Activated naive CD8-positive, alpha-beta T cell treated with anti-CD3 and anti-CD28 coated beads, Interleukin-2, amount 50 U/mL, for 16 hours (primary cell): ENCODE data around the gene KIF12.

ENCODE experiments used
- DNase-seq: peaks from one replicate; pipeline ENCODE4 v3.0.0-alpha.2; 2020; ENCODE audit warnings: low read depth, low spot score

KIF12 gene

DNA sequence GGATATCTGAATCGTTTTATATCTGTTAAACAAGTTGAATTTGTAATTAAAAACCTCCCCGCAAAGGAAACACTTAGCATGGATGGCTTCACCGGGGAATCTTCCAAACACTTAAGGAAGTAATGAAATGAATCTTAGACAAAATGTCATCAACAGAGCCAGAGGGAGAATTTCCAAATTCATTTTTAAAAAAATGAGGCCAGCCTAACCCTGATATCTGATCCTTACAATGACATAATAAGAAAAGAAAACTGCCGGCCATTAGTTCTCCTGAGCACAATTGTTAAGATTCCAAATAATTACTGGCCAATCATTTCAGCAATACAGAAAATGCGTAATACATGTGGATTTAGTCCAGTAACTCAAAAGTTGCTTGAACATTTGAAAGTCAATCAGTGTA is 6.1 kb upstream of the KIF12 start:
- no peak for DNase-seq

DNA sequence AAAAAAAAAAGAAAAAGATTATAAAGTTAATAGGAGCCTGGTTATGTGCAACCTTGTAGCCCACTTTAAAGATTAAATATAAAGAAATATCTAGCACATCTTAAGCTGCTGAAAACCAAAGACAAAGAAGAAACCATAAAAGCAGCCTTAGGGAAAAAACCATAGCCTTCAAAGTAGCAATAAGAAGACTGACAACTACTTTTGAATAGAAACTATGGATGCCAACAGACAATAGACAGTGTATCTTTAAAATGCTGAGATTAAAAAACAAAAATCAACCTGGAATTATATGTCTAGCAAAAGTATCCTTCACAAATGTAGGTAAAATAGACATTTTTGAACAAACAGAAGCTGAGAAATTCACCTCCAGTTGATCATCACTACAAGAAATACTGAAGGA is 3.4 kb upstream of the KIF12 start:
- DNase-seq: no peak

DNA sequence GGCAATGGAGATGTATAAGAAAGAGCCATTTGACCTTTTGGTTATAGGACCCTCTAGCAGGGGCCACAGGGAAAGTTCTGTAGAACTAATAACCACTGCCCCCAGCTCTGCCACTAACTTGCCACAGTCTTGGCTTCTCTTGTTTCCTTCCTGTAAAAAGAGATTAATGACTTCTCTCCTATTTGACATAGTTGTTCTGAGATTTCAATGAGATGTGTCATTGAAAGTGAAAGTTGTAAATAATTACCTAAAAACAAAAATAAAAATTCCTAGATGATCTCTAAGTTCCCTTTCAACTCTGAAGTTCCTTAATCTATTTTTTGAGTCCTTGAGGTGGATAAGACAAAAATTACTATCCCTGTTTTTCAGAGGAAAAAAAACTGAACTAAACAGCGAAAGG is 1.4 kb upstream of the KIF12 start:
- DNase-seq: no peak

DNA sequence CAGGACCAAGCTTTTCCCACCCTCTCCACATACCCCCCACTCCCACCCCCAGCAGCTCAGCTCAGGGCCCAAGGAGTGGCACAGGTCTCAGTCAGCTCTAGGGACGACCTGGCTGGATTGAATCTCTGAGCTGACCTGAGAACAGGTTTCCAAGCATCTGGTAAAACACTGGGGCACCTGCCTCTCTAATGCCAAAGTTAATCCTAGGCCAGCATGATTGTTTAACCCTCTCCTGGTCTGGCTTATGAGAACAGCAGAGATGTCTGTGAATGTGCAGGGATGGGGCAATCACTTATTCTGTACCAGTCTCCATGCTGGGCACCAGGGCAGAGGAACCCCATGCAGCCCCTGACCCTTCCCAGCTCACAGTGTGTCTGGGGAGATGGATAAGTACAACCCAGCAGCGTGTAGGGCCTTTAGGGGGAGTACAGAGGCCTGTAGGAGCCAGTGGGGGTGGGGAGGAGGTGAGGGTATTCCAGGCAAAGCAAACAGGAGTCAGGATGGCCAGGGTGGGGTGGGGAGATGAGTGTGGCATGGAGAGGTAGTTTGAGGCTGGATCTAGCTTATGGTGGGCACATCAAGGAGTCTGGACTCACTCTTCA is 678 bp upstream of the KIF12 start:
- DNase-seq: no peak

DNA sequence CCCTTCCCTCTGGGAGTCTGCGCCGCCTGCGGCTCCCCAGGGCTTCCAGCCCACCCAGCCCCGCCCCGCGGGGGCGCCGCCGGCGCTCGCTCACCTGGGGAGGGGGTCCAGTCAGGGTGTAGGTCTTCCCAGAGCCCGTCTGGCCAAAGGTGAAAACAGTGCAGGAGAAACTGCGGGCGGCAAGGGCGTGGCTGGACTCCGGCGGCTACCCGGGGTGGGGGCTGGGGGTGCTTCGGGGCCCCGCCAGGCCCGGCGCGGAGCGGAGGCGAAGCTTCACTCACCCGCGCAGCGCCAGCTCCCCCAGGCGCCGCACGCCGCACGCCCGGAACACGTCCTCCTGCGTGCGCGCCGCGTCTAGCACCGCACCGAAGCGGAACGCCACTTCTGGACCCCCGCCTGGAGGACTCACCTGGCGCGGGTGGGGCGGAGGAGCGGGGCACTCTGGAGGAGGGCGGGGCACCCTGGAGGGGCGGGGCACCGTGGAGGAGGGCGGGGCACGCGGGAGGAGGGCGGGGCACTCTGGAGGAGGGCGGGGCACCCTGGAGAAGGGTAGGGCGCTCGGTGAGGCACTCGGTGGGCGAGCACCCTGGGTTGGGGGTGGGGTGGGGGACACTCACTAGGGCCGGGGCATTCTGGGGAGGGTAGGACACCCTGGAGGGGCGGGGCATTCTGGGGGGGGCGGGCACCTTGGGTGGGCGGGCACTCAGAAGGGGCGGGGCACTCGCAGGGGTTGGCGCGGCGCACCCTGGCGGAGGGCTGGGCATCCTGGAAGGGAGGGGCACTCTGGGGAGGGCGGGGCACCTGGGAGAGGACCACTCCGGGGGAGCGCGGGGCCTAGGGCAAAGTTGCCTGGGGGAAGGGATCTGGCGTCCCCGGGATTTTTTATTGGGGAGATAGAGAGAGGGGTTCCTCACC is 814 bp downstream of the KIF12 start:
- no peak for DNase-seq

DNA sequence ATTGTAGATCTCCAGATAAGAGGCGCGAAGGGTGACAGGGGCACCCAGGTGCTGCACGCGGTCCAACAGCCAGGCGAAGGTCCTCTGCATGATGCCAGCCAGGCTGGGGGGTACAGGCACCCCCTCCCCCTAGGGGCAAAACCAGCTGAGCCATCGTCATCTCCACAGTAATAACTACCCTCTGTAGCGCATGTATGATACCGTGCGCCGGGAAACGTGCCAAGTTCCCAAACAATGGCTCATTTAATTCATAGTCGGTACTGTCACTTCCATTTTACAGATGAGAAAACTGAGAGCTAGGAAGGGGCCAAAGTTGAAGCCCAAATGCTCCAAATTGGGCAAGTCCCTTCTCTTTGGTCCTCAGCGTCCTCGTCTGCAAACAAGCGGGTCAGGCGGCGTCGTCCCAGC is 1.5 kb downstream of the KIF12 start:
- no peak for DNase-seq

DNA sequence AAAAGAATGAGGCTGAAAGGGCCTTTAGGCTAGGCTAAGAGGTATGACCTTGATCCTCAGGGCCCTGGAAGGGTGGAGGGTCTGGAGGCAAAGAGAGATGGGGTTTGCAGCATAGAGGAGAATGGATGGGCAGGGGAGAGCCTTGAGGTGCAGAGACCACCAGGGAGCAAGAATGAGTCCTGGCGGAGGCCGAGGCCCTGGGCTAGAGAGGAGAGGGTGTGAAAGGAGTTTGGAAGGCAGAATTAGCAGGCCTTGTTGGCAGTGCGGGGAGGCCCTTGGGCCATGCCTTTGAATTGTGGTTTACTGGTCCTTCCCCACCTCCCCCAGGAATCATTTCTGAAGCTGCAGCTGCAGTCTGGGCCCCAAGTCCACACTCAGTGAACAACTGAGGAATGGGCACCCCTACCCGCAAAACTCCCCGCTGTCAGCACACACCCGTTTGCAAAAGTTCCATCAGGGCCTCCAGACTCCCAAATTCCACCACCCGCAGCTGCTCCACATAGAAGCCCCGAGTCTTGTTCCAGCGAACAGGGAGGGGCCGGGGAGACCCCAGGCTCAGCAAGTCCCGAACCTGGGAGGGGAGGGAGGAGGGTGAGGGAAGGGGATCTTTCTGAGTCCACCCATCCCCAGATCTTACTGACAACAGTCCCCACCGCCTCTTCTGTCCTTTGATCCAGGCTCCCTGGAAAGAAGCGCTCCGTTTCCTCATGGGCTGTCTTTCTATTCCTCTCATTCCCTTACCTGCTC is 2.1 kb downstream of the KIF12 start:
- no peak for DNase-seq

DNA sequence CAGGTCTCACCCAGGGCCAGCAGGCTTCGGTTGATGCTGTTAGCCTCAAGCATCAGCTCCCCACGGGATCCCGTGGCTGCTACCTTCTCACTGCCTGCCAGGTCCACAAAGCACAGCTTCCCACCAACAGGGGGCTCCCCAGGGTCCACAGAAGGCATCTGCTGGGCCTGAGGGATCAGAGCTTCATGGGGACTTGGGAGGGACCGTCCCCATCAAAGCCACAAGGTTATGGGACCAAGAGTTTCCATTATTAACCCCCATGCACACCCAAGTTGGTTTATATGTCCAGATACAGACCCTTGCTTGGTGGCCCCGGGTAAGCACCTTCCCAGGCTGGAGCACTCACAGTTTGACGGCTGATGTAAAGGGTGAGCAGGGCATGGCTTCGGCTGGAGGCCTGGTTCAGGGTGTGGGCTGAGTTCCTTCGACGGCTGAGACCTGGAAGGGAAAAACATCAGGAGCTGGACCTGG is 3.0 kb downstream of the KIF12 start:
- DNase-seq: no peak

DNA sequence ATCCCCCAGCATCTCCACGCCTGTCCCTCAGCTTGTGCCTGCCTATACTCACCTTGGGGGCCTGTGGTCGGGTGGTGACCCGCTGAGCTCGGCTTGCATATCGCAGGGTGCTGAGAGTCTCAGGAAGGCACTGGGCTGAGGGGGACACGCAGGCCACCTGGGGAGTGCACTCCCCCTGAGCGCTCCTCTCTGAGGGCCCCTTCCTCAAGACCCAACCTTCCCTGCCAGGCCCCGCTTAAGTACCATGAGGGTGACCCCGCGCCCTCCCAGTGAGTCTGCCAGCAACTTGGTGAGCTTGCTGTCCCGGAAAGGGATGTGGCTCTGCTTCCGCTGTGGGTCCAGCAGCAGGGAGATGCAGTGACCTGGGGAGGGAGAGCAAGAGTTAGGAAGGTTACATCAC is 4.1 kb downstream of the KIF12 start:
- DNase-seq: no peak

DNA sequence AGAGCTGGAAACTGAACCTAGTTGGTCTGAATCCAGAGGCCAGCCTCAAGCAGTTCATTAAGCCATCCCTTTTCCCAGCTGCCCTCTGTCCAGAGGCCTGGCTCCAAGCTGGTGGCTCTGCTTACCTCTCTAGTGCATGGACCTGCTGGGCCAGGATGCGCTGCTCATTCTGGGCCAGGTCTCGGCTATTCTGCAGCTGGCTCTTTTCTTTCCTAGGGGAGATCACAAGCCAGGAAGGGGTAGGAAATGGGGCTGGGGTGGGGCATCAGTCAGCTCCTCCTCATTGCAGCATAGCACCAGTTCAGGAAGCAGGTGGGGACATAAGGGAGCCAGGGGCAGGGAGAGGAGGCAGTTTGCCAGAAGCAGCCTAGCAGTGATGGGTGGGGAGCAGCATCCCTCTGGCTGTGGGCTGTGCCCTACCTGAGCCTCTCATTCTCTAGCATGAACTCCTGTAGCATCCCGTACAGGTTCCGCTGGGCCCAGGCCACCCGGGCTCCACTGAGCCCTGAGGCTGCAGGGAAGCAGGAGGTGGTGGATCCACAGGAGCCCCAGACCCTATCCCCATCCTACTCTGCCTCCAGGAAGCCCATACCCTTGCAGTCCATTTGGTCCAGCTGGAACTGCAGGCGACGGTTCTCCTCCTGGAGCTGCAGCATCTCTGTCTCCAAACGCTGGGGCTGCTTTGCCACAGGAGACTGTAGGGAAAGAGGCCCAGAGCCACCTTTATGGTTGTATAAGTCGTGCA is 5.2 kb downstream of the KIF12 start:
- DNase-seq: no peak

DNA sequence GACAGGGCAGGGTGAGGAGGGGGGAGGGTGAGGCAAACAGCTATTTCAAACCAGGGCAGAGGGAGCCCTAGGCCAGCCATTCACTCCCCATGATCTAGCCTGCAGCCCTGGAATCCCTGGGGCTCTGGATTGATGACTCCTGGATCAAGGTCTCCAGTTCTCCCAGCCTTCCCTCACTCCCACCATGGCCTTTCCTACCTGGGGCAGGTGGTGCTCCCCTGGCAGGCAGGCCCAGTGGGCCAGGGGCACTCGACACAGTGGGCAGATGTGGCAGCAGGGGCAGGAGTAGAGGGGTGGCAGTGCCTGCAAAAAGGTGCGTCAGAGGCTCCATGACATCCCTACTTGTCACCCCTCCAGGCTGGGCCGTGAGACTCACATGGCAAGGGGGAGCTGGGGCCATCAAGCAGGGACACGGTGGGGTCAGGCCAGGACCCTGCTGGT is 6.0 kb downstream of the KIF12 start:
- no peak for DNase-seq

DNA sequence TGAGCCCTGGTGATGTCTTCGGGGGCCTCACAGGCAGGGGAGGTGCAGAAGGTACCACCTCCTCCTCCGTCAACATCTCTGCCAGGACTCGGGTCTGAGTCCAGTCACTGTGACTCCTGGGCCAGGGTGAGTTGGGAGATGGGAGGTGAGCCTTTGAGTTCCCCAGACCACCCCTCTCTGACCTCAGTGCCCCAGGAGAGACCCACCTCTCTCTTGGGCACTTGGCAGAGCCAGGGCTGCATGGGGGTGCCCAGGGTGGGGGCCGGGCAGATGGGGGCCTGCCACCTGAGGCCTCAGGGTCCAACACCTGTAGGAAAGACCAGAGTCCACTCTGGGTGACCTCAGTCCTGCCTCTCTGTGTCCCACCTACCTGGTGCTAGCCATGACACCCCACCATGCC is 6.8 kb downstream of the KIF12 start:
- DNase-seq: no peak

DNA sequence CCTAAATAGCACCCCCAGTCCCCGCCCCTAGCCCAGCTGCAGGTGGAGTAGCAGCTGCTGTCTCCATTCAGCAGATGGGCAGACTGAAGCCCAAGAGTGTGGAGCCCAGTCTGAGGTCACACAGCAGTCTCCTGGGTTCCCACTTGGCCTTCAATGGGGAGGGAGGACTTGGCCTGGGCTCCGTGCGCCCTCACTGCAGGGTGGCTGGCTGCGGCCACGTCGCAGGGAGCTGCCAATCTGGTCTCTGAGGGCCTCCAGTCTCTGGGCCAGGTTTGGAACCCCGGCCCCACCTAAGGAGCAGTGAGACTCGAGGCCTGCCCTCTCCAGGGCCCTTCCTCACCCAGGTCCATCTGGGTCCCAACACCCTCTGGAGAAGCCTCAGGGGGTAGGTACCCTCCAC is 7.4 kb downstream of the KIF12 start:
- no peak for DNase-seq

DNA sequence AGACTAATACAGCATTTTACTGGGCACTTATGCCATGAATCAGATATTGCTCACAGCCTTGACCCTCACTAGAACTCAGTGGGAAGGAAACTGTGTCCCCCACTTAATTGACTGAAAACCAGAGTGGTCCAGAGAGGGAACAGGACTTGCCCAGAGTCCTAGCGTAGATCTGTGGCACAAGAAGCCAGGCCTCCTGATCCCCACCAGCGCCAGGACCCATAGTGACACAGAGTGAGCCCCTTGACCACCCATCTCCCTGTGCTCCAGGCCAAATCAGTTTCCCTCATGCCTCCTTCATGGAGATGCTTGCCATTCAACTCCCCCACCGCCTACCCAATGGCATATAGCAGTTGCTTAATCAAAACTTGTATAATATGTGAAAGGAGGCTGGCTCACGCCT is 8.3 kb downstream of the KIF12 start:
- no peak for DNase-seq

DNA sequence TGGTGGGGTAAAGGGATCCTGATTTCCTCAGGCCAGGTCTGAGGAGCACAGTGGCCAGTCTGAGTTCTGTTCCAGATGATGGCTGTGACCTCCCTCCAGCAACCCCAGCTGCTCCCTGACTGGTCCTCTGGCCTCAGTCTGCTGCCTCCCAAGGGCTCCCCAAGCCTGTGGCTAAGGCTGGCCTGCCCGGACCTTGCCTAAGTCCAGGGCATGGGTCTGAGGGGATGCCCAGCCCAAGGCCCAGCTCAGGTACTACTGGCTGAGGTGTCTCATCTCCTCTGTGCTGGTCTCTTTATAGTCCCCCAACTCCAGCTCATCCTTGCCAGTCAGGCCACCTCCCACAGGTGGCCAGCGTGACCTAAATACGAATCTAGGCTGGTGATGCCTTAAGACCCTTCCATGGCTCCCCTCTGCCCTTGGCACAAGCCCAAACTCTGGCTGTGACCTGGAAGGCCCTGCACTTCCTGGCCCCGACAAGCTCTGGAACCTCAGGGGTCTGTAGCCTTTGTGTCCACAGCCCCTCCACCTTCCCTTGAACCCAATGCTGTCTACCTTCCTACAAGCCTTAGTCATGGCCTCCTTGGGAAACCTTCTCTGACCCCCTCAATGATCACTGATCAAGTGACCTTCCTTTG is 9.8 kb downstream of the KIF12 start:
- DNase-seq: no peak

DNA sequence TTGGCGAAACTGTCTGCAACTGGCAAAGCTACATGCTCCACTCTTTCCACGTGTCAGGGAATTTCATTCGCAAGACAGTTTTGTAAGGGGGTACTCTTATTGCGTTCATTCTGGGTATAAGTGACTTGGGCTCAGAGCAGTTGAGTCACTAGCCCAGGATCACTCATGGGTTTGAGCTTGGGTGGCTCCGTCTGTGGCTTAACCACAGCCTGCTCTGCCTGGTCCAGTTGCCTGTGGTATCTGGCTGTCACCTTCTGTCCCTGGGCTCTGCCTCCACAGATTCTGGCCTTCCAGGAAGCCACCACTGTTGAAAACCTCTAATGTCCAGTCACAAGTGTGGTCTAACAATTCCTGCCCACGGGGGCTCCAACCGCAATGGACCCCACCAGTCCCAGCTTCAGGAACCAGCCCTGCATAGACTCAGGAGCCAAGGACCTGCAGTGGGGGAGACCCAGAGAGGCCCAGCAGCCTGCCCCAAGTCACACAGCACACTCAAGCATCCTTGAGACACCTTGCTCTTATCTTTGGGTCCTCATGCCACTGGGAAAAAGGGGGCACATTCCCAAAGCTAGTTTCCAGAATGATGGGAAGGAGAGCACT is 10.4 kb downstream of the KIF12 start:
- DNase-seq: no peak

DNA sequence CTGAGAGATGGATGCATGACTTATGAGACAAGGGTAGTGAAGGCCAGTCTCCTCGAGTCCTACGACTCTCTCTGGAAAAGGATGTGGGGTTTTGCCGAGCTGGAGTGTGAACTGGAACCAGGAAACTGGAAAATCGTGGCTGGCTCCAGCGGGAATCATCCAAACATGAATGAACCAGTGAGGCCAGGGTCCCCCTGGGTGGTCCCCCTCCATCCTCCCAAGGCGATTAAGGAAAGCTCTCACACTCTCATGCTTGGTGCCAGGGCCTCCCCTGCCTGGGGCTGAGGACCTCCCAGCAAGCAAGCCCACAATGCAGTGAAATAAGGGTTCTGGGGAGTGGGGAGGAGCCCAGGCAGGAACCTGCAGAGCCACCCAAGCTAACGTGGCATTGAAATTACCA is 11.4 kb downstream of the KIF12 start:
- no peak for DNase-seq

DNA sequence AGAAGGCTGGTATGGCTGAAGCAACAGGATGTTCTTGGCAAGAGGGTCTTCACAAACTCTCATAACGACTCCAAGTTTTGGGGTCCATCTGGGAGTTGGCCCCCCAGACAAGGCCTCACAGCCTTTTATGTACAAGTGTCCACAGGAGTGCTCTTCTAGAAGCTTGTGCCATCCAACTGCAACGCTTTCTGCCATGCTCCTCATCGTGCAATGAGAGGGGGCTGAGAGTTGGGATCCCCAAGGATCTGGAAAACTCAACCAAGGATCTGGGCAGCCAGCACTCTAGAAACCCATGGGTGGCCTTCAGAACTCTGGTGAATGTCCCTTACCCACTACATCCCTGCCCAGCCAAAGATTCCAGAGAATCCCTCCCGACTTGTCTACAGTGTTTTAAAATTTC is 12.5 kb downstream of the KIF12 start:
- DNase-seq: no peak

DNA sequence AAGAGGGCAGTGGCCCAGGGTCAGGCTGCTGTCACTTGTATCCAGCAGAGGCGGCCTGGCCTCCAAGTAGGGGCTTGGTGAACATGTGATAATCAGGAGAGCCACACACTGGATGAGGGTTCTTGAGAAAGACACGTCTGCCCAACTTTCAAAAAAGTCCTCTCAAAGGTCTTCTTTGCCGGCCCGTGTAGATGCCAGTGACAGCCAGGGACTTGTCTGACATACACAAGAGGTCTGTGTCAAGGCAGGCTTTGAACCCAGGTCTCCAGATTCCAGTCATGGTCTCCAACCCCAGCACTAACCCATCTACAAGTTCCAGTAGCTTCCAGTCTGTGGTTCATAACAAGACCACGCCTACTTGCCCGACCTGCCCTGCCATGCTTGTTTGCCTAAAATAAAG is 13.1 kb downstream of the KIF12 start:
- DNase-seq: no peak

DNA sequence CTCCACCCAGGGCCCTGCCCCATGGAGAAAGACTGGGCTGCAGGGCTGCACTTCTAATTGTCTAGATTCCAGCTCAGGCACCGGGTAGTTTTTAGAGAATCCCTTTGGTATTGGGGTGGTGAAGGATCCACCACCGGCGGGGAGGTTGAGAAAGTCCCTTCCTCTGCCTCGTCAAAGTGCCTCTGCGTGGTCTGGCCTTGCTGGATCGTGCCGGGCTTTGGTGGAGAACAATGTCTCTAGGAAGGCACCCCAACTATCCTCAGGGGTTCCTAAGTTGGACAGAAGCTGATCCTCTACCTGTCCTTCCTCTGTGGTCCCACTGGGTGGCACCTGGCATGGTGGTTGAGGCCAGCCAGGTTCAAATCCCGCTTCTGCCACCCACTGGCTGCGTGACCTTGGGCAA is 13.7 kb downstream of the KIF12 start:
- DNase-seq: no peak
